HG03565 (cell line): ENCODE measurements around the gene HECW1.

Experiments
- ATAC-seq: cut with Tn5 transposase; IDR thresholded peaks from one replicate; pipeline ENCODE4 v1.9.1; 2021; ENCODE audit warnings: mild to moderate bottlenecking, moderate library complexity; ENCODE audit not compliant: unreplicated experiment

Gene HECW1

GRCh38 chr7:43528576-43529354 lies 416.3 kb downstream of the HECW1 start:
- no peak for ATAC-seq

GRCh38 chr7:43530553-43531410 lies 418.3 kb downstream of the HECW1 start:
- no peak for ATAC-seq

- no peak for ATAC-seq
Observed at GRCh38 chr7:43531700-43532099, 419.3 kb downstream of the HECW1 start.

- no peak for ATAC-seq
Observed at GRCh38 chr7:43533801-43534479, 421.5 kb downstream of the HECW1 start.

GRCh38 chr7:43535031-43535451 lies 422.6 kb downstream of the HECW1 start:
- ATAC-seq, result no peak

GRCh38 chr7:43535810-43536585 lies 423.6 kb downstream of the HECW1 start:
- ATAC-seq, result no peak

GRCh38 chr7:43536773-43537172 lies 424.3 kb downstream of the HECW1 start:
- ATAC-seq, result no peak

GRCh38 chr7:43537765-43538403 lies 425.4 kb downstream of the HECW1 start:
- ATAC-seq, result no peak

GRCh38 chr7:43538404-43538771 lies 425.9 kb downstream of the HECW1 start:
- no peak for ATAC-seq

GRCh38 chr7:43540471-43540870 lies 428.0 kb downstream of the HECW1 start:
- ATAC-seq, result no peak

GRCh38 chr7:43542716-43543115 lies 430.3 kb downstream of the HECW1 start:
- ATAC-seq, result no peak

- no peak for ATAC-seq
Observed at GRCh38 chr7:43546231-43546630, 433.8 kb downstream of the HECW1 start.

- no peak for ATAC-seq
Observed at GRCh38 chr7:43550427-43550826, 438.0 kb downstream of the HECW1 start.

- no peak for ATAC-seq
Observed at GRCh38 chr7:43552122-43552521, 439.7 kb downstream of the HECW1 start.

- no peak for ATAC-seq
Observed at GRCh38 chr7:43553999-43554398, 441.6 kb downstream of the HECW1 start.

GRCh38 chr7:43554423-43554822 lies 442.0 kb downstream of the HECW1 start:
- ATAC-seq, result no peak

GRCh38 chr7:43557831-43558495 lies 445.5 kb downstream of the HECW1 start:
- ATAC-seq, result no peak

- no peak for ATAC-seq
Observed at GRCh38 chr7:43559171-43559945, 446.9 kb downstream of the HECW1 start.

- ATAC-seq, result no peak
Observed at GRCh38 chr7:43559946-43560335, 447.5 kb downstream of the HECW1 start.
